HepG2 (cell line): ENCODE data around the gene USP8. TPM values are rescaled to one million over a fixed set of nuclear protein-coding genes. Genes with fewer than 3 reads are reported as not detected.
A peak's percentile ranks its signal among the peaks of the same experiment; 100 is the strongest.

Experiments
- ATAC-seq: fragments of 200-7000 bp; cut with Tn5 transposase; 3 replicates; pipeline ENCODE4 v1.9.1; 2020; ENCODE audit warnings: mild to moderate bottlenecking, moderate library complexity
- BruUV-seq: library from RNA; stranded (reverse); fragments of 400-500 nt; replicated peaks from 2 replicates; lab custom pipeline; 2021; lab: Mats Ljungman, UMichigan
- CTCF ChIA-PET: fragments of 300-600 bp; formaldehyde crosslinking; extraction: SDS; loops from one replicate; lab custom pipeline; 2021; ENCODE audit warnings: low total read pairs, inconsistent platforms, low intra/inter-chr PET ratio; lab: Yijun Ruan, JAX
- POLR2A ChIA-PET: fragments of 350-600 bp; sonication (Branson Sonifier 250); formaldehyde crosslinking; loops from one replicate; lab custom pipeline; 2020; ENCODE audit warnings: antibody characterized with exemption, inconsistent platforms; lab: Yijun Ruan, JAX
- DNase-seq: peaks from one replicate; pipeline ENCODE4 v3.0.0-alpha.2; 2015; ENCODE audit warnings: low spot score
- FAIRE-seq: peaks from 3 replicates; lab custom pipeline; 2011; peaks lifted over from hg19 to GRCh38; lab: Jason Lieb, UNC
- H2AFZ ChIP-seq: one replicate; pipeline ENCODE4 v1.6.1; 2011; ENCODE audit warnings: low read length, inconsistent platforms
- H3K27ac ChIP-seq: fragments of 300-600 bp; 3 replicates; pipeline ENCODE4 v1.8.0; 2011; ENCODE audit warnings: mixed run types, mild to moderate bottlenecking, mixed read lengths, low read length, inconsistent platforms; ENCODE audit not compliant: insufficient read depth; ENCODE audit errors: extremely low read length
- H3K27me3 ChIP-seq, 2 experiments: fragments of 200-600 bp in 1 of 2; 2 replicates in 1 of 2; 3 replicates in 1 of 2; pipeline versions ENCODE4 v1.6.0 to v1.8.0; 2011; ENCODE audit warnings: low read length in 2 of 2, mild to moderate bottlenecking in 2 of 2, moderate library complexity in 2 of 2, inconsistent platforms in 1 of 2; ENCODE audit not compliant: insufficient read depth in 2 of 2, control insufficient read depth in 1 of 2
- H3K36me3 ChIP-seq, 2 experiments: fragments of 200-600 bp in 1 of 2; replicated peaks in 1 of 2; 2 replicates in 1 of 2; 3 replicates in 1 of 2; pipeline versions ENCODE4 v1.5.1 to v1.8.0; 2011; ENCODE audit warnings: low read length in 2 of 2, inconsistent platforms in 1 of 2; ENCODE audit not compliant: insufficient read depth in 2 of 2, control insufficient read depth in 1 of 2
- H3K4me1 ChIP-seq: 2 replicates; pipeline ENCODE4 v1.5.1; 2012; ENCODE audit warnings: low read length, inconsistent platforms; ENCODE audit not compliant: insufficient read depth
- H3K4me2 ChIP-seq: 2 replicates; pipeline ENCODE4 v1.6.0; 2011; ENCODE audit warnings: low read depth, low read length, inconsistent platforms
- H3K4me3 ChIP-seq, 3 experiments: fragments of 200-600 bp in 1 of 3; sonication (generic), shearing (Covaris generic) in 1 of 3; replicated peaks in 1 of 3; 2 replicates each; pipeline ENCODE4 v1.5.1; 2011 to 2016; ENCODE audit warnings: low read length in 3 of 3, inconsistent platforms in 2 of 3, low read depth in 2 of 3, mild to moderate bottlenecking in 2 of 3, control low read depth in 1 of 3, mixed read lengths in 1 of 3; ENCODE audit not compliant: insufficient read depth in 1 of 3
- H3K79me2 ChIP-seq: one replicate; pipeline ENCODE4 v1.6.1; 2011; ENCODE audit warnings: low read length, inconsistent platforms; ENCODE audit not compliant: insufficient read depth
- H3K9ac ChIP-seq: 2 replicates; pipeline ENCODE4 v1.6.0; 2011; ENCODE audit warnings: mild to moderate bottlenecking, low read depth, low read length, inconsistent platforms; ENCODE audit not compliant: insufficient read depth
- H3K9me3 ChIP-seq: 2 replicates; pipeline ENCODE4 v1.5.1; 2012; ENCODE audit warnings: mild to moderate bottlenecking, low read length
- H4K20me1 ChIP-seq: 2 replicates; pipeline ENCODE4 v1.6.0; 2011; ENCODE audit warnings: inconsistent platforms, mild to moderate bottlenecking, low read length, moderate library complexity; ENCODE audit not compliant: insufficient read depth
- ELF4 ChIP-seq: sonication (generic); formaldehyde crosslinking; IDR thresholded peaks from 2 replicates; pipeline ENCODE4 v1.5.0; 2020; ENCODE audit warnings: missing genetic modification reagents, mild to moderate bottlenecking, moderate library complexity, borderline replicate concordance
- FOSL2 ChIP-seq: sonication (generic); formaldehyde crosslinking; IDR thresholded peaks from 2 replicates; pipeline ENCODE4 v1.4.0; 2020; ENCODE audit warnings: missing genetic modification reagents
- FOXO1 ChIP-seq: sonication (generic); formaldehyde crosslinking; IDR thresholded peaks from 2 replicates; pipeline ENCODE4 v1.4.0; 2020; ENCODE audit warnings: missing genetic modification reagents
- HNF4A ChIP-seq: sonication (generic); formaldehyde crosslinking; IDR thresholded peaks from 2 replicates; pipeline ENCODE4 v1.4.0; 2020; ENCODE audit warnings: missing genetic modification reagents
- MYC ChIP-seq: sonication (generic); formaldehyde crosslinking; IDR thresholded peaks from 2 replicates; pipeline ENCODE4 v1.9.0; 2021; ENCODE audit warnings: missing genetic modification reagents, borderline replicate concordance
- ONECUT2 ChIP-seq: sonication (generic); formaldehyde crosslinking; IDR thresholded peaks from 2 replicates; pipeline ENCODE4 v1.4.0; 2020; ENCODE audit warnings: missing genetic modification reagents
- ZBTB3 ChIP-seq: sonication (generic); formaldehyde crosslinking; IDR thresholded peaks from 2 replicates; pipeline ENCODE4 v1.4.0; 2020; ENCODE audit warnings: low read depth, mild to moderate bottlenecking, moderate library complexity, missing genetic modification reagents, borderline replicate concordance
- ZBTB38 ChIP-seq: sonication (generic); formaldehyde crosslinking; IDR thresholded peaks from 2 replicates; pipeline ENCODE4 v1.5.1; 2020; ENCODE audit warnings: mild to moderate bottlenecking, missing genetic modification reagents
- ZMYM2 ChIP-seq: sonication (generic); formaldehyde crosslinking; IDR thresholded peaks from 2 replicates; pipeline ENCODE4 v1.8.0; 2022; ENCODE audit warnings: mild to moderate bottlenecking, missing genetic modification reagents
- ZMYM4 ChIP-seq: sonication (generic); formaldehyde crosslinking; IDR thresholded peaks from 2 replicates; pipeline ENCODE4 v1.8.1; 2023; ENCODE audit warnings: mild to moderate bottlenecking, missing genetic modification reagents
- ZNF383 ChIP-seq: sonication (generic); formaldehyde crosslinking; IDR thresholded peaks from 2 replicates; pipeline ENCODE4 v1.4.0; 2020; ENCODE audit warnings: missing genetic modification reagents, mild to moderate bottlenecking, borderline replicate concordance
- WGBS: methylation state at CpG from one replicate; pipeline ENCODE4 v1.1.6; 2017; ENCODE audit warnings: low lambda C conversion rate; 5-methylcytosine and 5-hydroxymethylcytosine counted together
- in situ Hi-C: cut with HindIII; loops from 2 replicates; pipeline ENCODE4 v1.10.0; 2017; ENCODE audit warnings: low pct_unique_long_range_greater_than_20kb; ENCODE audit not compliant: extremely low pct_ligation_motif_present
- intact Hi-C: fragments of 100-400 bp; cut with micrococcal nuclease; formaldehyde crosslinking; loops from one replicate; pipeline ENCODE4 v1.10.0; 2022; ENCODE audit not compliant: unreplicated experiment
- polyA plus RNA-seq, 8 experiments: library from polyadenylated mRNA; depleted of rRNA in 3 of 8; stranded (reverse) in 7 of 8; unstranded in 1 of 8; fragments of >200 nt; fragmentation: Illumina TruSeq in 4 of 8; extraction: Trizol in 4 of 8; gene quantifications; 2 replicates each; pipeline versions ENCODE4 v1.2.1 to v1.2.3, GENCODE V29; 2011 to 2016; ENCODE audit warnings: low read depth in 4 of 8, missing spikeins in 1 of 8, mixed read lengths in 1 of 8; ENCODE audit not compliant: insufficient read depth in 1 of 8
- total RNA-seq, 5 experiments: library from RNA; depleted of rRNA; stranded (reverse); fragments of >200 nt; fragmentation: Illumina TruSeq; extraction: Trizol; gene quantifications; 2 replicates each; pipeline ENCODE4 v1.2.3, GENCODE V29; 2016; ENCODE audit warnings: low read depth in 1 of 5
- TF ChIP-seq, protein P1 (sequence below): sonication (generic); formaldehyde crosslinking; IDR thresholded peaks from 2 replicates; pipeline ENCODE4 v1.4.0; 2020; ENCODE audit warnings: missing genetic modification reagents, mild to moderate bottlenecking, borderline replicate concordance
- TF ChIP-seq, protein P2 (sequence below): sonication (generic); formaldehyde crosslinking; IDR thresholded peaks from 2 replicates; pipeline ENCODE4 v1.4.0; 2020; ENCODE audit warnings: missing genetic modification reagents

The USP8 gene
- total and polyA plus RNA-seq, 2 of the 13 experiments (the other 11 are each of a cell fraction or from before 2014, with no cell fraction given): 36.4 to 50.7 TPM

GRCh38 chr15:50471072-50471471, 46.9 kb downstream of the USP8 start:
- Histone ChIP-seq H3K9me3 (no peaks in the 10 kb centered on the region), H2AFZ (no peak overlapping the region), H3K4me1 (no peaks in the 10 kb centered on the region), H3K79me2 (no peaks in the 10 kb centered on the region), H3K27ac (no peak overlapping the region), H3K36me3 (peaks cover 6 to 34% of the 10 kb centered on the region in 2 experiments; a peak in 4 of 5 replicates), H4K20me1 (no peaks in the 10 kb centered on the region), H3K9ac (no peak overlapping the region), H3K4me3 (no peak overlapping the region), H3K4me2 (no peak overlapping the region), H3K27me3 (no peaks in the 10 kb centered on the region)
- BruUV-seq: no TSS peak
- no peak for TF ChIP-seq FOXO1 (CRISPR knock-in tag)
- TF ChIP-seq ZNF383 (CRISPR knock-in tag): no peak
- in situ Hi-C loops (no loop called here), intact Hi-C loops (no loop called here)
- no peak for DNase-seq
- no peak for FAIRE-seq
- ChIA-PET POLR2A (no interaction called here), CTCF (no interaction called here)
- no peak for ATAC-seq
- WGBS: 96% methylated on average over 2 of the region's 2 CpGs

- no peaks in the 10 kb centered on the region for H3K27me3 ChIP-seq
- no peaks in the 10 kb centered on the region for H3K9me3 ChIP-seq
- ChIA-PET POLR2A (no interaction called here), CTCF (no interaction called here)
- peaks cover 5 to 48% of the 10 kb centered on the region in 2 experiments; a peak in 4 of 5 replicates for H3K36me3 ChIP-seq
- no peak overlapping the region for H3K9ac ChIP-seq
- 86% methylated on average over 12 of the region's 12 CpGs for WGBS
- intact Hi-C loops: no loop called here
- no peaks in the 10 kb centered on the region for H4K20me1 ChIP-seq
- no peak for FAIRE-seq
- no TSS peak for BruUV-seq
- H3K79me2 ChIP-seq: no peaks in the 10 kb centered on the region
- ATAC-seq: peak; percentile 63
- H3K27ac ChIP-seq: no peak overlapping the region
- no peaks in the 10 kb centered on the region for H3K4me1 ChIP-seq
- DNase-seq: peak; percentile 43
- in situ Hi-C loops: no loop called here
- no peak overlapping the region for H3K4me3 ChIP-seq
- H2AFZ ChIP-seq: no peak overlapping the region
- H3K4me2 ChIP-seq: no peak overlapping the region
- TF ChIP-seq ZMYM4 (CRISPR knock-in tag) (peak; percentile 82), ZBTB3 (CRISPR knock-in tag) (no peak), ONECUT2 (CRISPR knock-in tag) (0 out of 2 replicates have a peak, but pooled peaks have one; percentile 31), MYC (CRISPR knock-in tag) (no peak), HNF4A (0 out of 2 replicates have a peak, but pooled peaks have one; percentile 24), FOSL2 (CRISPR knock-in tag) (peak; percentile 12; the same call in 1 of the 2 replicates), ELF4 (CRISPR knock-in tag) (no peak), ZMYM2 (CRISPR knock-in tag) (0 out of 2 replicates have a peak, but pooled peaks have one; percentile 28), ZBTB38 (CRISPR knock-in tag) (peak; percentile 76)
- TF ChIP-seq, protein P1, sequence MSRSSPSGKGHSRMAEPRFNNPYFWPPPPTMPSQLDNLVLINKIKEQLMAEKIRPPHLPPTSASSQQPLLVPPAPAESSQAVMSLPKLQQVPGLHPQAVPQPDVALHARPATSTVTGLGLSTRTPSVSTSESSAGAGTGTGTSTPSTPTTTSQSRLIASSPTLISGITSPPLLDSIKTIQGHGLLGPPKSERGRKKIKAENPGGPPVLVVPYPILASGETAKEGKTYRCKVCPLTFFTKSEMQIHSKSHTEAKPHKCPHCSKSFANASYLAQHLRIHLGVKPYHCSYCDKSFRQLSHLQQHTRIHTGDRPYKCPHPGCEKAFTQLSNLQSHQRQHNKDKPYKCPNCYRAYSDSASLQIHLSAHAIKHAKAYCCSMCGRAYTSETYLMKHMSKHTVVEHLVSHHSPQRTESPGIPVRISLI (CRISPR knock-in tag): no peak
- TF ChIP-seq, protein P2, sequence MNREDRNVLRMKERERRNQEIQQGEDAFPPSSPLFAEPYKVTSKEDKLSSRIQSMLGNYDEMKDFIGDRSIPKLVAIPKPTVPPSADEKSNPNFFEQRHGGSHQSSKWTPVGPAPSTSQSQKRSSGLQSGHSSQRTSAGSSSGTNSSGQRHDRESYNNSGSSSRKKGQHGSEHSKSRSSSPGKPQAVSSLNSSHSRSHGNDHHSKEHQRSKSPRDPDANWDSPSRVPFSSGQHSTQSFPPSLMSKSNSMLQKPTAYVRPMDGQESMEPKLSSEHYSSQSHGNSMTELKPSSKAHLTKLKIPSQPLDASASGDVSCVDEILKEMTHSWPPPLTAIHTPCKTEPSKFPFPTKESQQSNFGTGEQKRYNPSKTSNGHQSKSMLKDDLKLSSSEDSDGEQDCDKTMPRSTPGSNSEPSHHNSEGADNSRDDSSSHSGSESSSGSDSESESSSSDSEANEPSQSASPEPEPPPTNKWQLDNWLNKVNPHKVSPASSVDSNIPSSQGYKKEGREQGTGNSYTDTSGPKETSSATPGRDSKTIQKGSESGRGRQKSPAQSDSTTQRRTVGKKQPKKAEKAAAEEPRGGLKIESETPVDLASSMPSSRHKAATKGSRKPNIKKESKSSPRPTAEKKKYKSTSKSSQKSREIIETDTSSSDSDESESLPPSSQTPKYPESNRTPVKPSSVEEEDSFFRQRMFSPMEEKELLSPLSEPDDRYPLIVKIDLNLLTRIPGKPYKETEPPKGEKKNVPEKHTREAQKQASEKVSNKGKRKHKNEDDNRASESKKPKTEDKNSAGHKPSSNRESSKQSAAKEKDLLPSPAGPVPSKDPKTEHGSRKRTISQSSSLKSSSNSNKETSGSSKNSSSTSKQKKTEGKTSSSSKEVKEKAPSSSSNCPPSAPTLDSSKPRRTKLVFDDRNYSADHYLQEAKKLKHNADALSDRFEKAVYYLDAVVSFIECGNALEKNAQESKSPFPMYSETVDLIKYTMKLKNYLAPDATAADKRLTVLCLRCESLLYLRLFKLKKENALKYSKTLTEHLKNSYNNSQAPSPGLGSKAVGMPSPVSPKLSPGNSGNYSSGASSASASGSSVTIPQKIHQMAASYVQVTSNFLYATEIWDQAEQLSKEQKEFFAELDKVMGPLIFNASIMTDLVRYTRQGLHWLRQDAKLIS (CRISPR knock-in tag): no peak
Observed at GRCh38 chr15:50476143-50476542, 51.9 kb downstream of the USP8 start.
